ENCODE measurements around the gene BHLHE41.
A peak's percentile ranks its signal among the peaks of the same experiment; 100 is the strongest.

Gene BHLHE41

DNA sequence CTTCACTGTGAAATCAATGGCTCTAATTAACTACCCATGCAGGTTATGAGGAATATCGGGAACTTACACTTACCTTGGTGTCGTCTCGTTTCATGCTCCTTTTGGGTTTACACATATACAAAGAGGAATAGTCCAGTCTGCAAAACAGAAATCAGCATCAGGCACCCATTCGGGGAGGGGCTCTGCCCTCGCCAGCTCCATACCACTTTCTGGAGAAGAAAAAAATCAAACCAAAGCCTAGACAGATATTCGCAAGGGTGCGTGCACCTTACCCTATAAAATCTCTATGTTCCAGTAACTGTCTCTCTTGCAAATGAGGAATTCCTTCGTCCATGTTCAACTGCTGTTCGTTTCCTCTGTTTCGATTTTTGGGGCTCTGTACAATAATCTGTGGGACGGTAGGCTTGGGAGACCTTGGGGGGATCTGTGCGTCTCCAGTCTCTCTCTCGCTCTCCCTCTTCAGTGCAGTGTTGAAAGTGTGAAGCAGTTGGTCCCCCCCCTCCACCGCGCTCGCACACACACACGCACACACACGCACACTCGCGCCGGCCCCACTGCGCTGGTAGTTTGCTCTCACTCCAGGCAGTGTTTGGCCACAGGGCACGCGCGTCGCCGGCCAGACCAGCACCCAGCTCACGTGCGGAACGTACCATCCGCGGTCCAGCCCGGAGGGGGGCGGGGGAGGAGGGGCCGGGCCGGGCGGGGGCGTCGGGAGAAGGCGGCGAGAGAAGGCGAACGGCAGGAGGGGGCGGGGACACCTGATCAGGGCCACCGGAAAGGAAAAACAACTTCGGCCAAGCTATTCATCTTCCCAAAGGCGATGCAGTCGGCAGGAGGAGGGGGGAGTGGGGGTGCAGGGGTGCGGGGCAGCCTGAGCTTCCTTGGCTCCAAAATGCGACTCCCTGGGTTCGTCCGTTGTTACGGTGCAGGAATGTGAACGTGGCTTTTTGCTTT is at the start of gene BHLHE41:
Gene BHLHE41 (minus strand): TSS at position 592 of the 954 bp plus-strand sequence. CDS start 258 bp downstream, at position 334.
- Histone ChIP-seq H3K36me3 (ENCODE audit: control insufficient read depth, insufficient read depth, low read length) (no peaks in the 10 kb centered on the region), H3K4me1 (ENCODE audit: control insufficient read depth, insufficient read depth, low read length) (peaks cover 13% of the 10 kb centered on the region), H3K27me3 (ENCODE audit: control insufficient read depth, insufficient read depth, low read length) (no peaks in the 10 kb centered on the region), H3K4me3 (ENCODE audit: low read length) (peak within 1 kb of the TSS; percentile 70), H3K9ac (ENCODE audit: low read length) (peak within 1 kb of the TSS; percentile 79), H3K27ac (ENCODE audit: low read depth, low read length) (peak within 1 kb of the TSS; percentile 86)

DNA sequence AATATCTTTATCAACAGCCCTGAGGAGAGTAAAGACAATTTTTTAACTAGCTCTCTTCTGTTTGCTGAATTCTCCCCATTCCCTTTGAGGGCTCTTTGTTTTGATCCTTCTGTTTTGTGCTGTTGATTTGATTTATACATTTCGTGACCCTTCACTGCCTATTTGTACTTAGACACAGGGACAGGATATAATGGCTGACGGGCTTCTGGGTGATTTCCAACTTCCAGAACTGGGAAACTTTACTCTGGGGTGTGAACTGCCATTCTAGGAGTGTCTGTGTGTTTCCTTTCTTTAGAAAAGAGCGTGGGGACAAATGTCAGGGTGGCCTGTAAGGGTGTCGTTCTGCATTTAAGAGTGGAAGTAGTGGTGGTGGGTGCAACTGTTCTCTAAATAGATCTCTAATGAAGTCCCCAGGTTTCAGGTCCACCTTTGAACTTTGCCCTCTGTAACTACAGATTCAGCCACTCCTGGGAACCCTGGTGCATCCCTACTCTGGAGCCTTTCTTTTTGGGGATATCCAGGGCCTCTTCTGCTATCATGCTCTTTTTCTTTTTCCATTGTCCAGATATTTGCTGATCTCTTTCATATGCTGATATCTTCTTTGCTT is 48.2 kb upstream of the BHLHE41 start:
- no peak overlapping the region for H3K27ac ChIP-seq (ENCODE audit: low read depth, low read length)
- no peak overlapping the region for H3K4me3 ChIP-seq (ENCODE audit: low read length)
- H3K27me3 ChIP-seq (ENCODE audit: control insufficient read depth, insufficient read depth, low read length): no peaks in the 10 kb centered on the region
- H3K9ac ChIP-seq (ENCODE audit: low read length): no peak overlapping the region
- H3K36me3 ChIP-seq (ENCODE audit: control insufficient read depth, insufficient read depth, low read length): no peaks in the 10 kb centered on the region
- H3K4me1 ChIP-seq (ENCODE audit: control insufficient read depth, insufficient read depth, low read length): no peaks in the 10 kb centered on the region

GRCh38 chr12:26172539-26172938 is 47.7 kb upstream of the BHLHE41 start:
- H3K27me3 ChIP-seq (ENCODE audit: control insufficient read depth, insufficient read depth, low read length): no peaks in the 10 kb centered on the region
- H3K4me1 ChIP-seq (ENCODE audit: control insufficient read depth, insufficient read depth, low read length): no peaks in the 10 kb centered on the region
- no peaks in the 10 kb centered on the region for H3K36me3 ChIP-seq (ENCODE audit: control insufficient read depth, insufficient read depth, low read length)
- H3K9ac ChIP-seq (ENCODE audit: low read length): no peak overlapping the region
- H3K27ac ChIP-seq (ENCODE audit: low read depth, low read length): no peak overlapping the region
- H3K4me3 ChIP-seq (ENCODE audit: low read length): no peak overlapping the region

GRCh38 chr12:26172013-26172412 is 47.2 kb upstream of the BHLHE41 start:
- H3K9ac ChIP-seq (ENCODE audit: low read length): no peak overlapping the region
- no peaks in the 10 kb centered on the region for H3K36me3 ChIP-seq (ENCODE audit: control insufficient read depth, insufficient read depth, low read length)
- no peaks in the 10 kb centered on the region for H3K27me3 ChIP-seq (ENCODE audit: control insufficient read depth, insufficient read depth, low read length)
- no peaks in the 10 kb centered on the region for H3K4me1 ChIP-seq (ENCODE audit: control insufficient read depth, insufficient read depth, low read length)
- no peak overlapping the region for H3K27ac ChIP-seq (ENCODE audit: low read depth, low read length)
- H3K4me3 ChIP-seq (ENCODE audit: low read length): no peak overlapping the region

- H3K27me3 ChIP-seq (ENCODE audit: control insufficient read depth, insufficient read depth, low read length): no peaks in the 10 kb centered on the region
Measured at GRCh38 chr12:26164118-26164517, 39.3 kb upstream of the BHLHE41 start.

GRCh38 chr12:26162905-26163304 is 38.1 kb upstream of the BHLHE41 start:
- Histone ChIP-seq H3K36me3 (ENCODE audit: control insufficient read depth, insufficient read depth, low read length) (no peaks in the 10 kb centered on the region), H3K9ac (ENCODE audit: low read length) (no peak overlapping the region), H3K27ac (ENCODE audit: low read depth, low read length) (no peak overlapping the region), H3K4me3 (ENCODE audit: low read length) (no peak overlapping the region), H3K27me3 (ENCODE audit: control insufficient read depth, insufficient read depth, low read length) (no peaks in the 10 kb centered on the region), H3K4me1 (ENCODE audit: control insufficient read depth, insufficient read depth, low read length) (no peaks in the 10 kb centered on the region)

More at GRCh38 chr12:26164118-26164517, 39.3 kb upstream of the BHLHE41 start:
- no peaks in the 10 kb centered on the region for H3K4me1 ChIP-seq (ENCODE audit: control insufficient read depth, insufficient read depth, low read length)
- H3K4me3 ChIP-seq (ENCODE audit: low read length): no peak overlapping the region
- no peak overlapping the region for H3K27ac ChIP-seq (ENCODE audit: low read depth, low read length)
- no peak overlapping the region for H3K9ac ChIP-seq (ENCODE audit: low read length)
- no peaks in the 10 kb centered on the region for H3K36me3 ChIP-seq (ENCODE audit: control insufficient read depth, insufficient read depth, low read length)

DNA sequence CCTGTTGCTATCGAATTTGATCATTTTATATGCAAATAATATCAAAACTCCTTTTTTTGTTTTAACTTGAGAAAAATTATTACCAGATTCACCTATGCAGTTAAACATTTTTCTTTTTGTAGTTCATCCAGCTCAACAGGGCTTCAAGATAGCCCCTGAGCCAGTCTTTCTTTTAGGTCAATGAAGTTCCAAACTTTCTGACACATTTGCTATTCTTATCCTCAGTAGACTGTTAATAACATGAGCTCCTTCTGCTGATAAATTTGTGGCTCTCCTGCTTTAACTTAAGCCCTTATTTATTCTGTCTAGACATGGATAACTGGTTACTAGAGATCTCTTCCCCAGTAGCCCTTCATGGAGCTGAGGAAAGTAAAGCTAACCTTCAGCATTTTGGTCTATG is 37.3 kb upstream of the BHLHE41 start:
- no peak overlapping the region for H3K27ac ChIP-seq (ENCODE audit: low read depth, low read length)
- no peaks in the 10 kb centered on the region for H3K27me3 ChIP-seq (ENCODE audit: control insufficient read depth, insufficient read depth, low read length)
- H3K36me3 ChIP-seq (ENCODE audit: control insufficient read depth, insufficient read depth, low read length): no peaks in the 10 kb centered on the region
- no peak overlapping the region for H3K4me3 ChIP-seq (ENCODE audit: low read length)
- H3K4me1 ChIP-seq (ENCODE audit: control insufficient read depth, insufficient read depth, low read length): no peaks in the 10 kb centered on the region
- no peak overlapping the region for H3K9ac ChIP-seq (ENCODE audit: low read length)

DNA sequence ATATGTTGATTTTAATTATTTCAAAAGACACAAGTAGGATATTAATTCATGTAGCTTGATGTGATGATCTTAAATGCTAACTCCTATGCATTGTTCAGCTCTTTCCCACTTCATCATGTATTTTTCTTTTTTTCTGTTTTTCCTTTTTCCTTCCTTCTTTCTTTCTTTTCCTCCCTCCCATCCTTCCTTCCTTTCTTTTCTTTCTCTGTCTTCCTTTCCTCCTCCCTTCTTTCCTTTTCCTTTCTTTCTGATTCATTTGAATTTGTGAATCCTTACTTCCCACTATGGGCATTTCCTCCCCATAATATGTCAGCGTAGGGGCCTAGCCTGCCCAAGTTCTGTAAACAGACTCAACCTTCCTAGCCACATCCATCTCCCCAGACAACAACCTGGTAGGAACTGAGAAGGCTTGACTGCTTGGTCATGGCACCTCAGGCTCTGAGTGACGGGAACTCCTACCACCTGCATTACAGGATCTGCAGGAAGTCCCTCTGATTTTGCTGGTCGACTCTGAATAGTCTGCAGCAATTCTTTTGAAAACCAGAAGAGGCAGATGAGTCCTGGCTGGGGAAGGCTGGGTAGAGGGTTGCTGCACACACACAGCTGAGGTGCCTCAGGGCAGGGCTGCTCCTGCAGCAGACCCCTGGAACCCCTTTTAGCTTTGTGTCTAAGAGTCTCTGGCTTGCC is 33.4 kb upstream of the BHLHE41 start:
- H3K27ac ChIP-seq (ENCODE audit: low read depth, low read length): no peak overlapping the region
- no peak overlapping the region for H3K4me3 ChIP-seq (ENCODE audit: low read length)
- H3K4me1 ChIP-seq (ENCODE audit: control insufficient read depth, insufficient read depth, low read length): peaks cover 7% of the 10 kb centered on the region
- no peaks in the 10 kb centered on the region for H3K36me3 ChIP-seq (ENCODE audit: control insufficient read depth, insufficient read depth, low read length)
- no peaks in the 10 kb centered on the region for H3K27me3 ChIP-seq (ENCODE audit: control insufficient read depth, insufficient read depth, low read length)
- H3K9ac ChIP-seq (ENCODE audit: low read length): no peak overlapping the region

- no peak overlapping the region for H3K27ac ChIP-seq (ENCODE audit: low read depth, low read length)
- H3K4me1 ChIP-seq (ENCODE audit: control insufficient read depth, insufficient read depth, low read length): peaks cover 11% of the 10 kb centered on the region
- no peaks in the 10 kb centered on the region for H3K27me3 ChIP-seq (ENCODE audit: control insufficient read depth, insufficient read depth, low read length)
- H3K36me3 ChIP-seq (ENCODE audit: control insufficient read depth, insufficient read depth, low read length): no peaks in the 10 kb centered on the region
- no peak overlapping the region for H3K4me3 ChIP-seq (ENCODE audit: low read length)
- H3K9ac ChIP-seq (ENCODE audit: low read length): no peak overlapping the region
Measured at GRCh38 chr12:26157001-26157400, 32.2 kb upstream of the BHLHE41 start.

DNA sequence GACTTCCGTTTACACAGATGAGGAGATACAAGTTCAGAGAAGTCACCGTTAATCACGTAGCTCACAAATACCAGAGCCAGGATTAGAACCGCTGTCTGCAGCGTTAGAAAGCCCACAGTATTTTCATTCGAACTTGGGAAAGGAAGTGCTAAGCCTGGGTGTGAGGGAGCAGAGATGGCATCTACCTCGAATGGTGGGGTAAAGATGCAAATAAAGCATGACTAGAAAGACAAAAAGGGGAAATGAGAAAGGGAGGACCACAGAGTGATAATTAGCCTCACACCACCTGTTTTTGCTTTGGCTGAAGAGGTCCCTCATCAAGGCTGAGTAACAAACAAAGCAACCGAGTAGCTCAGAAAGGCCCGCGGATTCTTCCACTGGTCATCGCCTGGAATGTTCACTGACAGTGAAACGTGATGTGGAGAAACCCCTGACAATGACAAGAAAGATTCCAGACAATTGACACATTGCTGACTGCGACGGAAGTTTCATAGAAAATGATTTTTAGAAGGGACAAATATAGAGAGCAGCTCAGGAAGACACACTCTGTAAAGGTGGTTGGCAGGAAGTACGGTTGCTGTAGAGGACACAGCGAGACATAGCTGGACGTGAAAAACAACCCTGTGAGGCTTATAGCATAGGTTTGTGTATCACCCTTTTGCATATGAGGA is 31.5 kb upstream of the BHLHE41 start:
- Histone ChIP-seq H3K27ac (ENCODE audit: low read depth, low read length) (no peak overlapping the region), H3K4me3 (ENCODE audit: low read length) (no peak overlapping the region), H3K9ac (ENCODE audit: low read length) (no peak overlapping the region), H3K4me1 (ENCODE audit: control insufficient read depth, insufficient read depth, low read length) (peaks cover 11% of the 10 kb centered on the region), H3K36me3 (ENCODE audit: control insufficient read depth, insufficient read depth, low read length) (no peaks in the 10 kb centered on the region), H3K27me3 (ENCODE audit: control insufficient read depth, insufficient read depth, low read length) (no peaks in the 10 kb centered on the region)

DNA sequence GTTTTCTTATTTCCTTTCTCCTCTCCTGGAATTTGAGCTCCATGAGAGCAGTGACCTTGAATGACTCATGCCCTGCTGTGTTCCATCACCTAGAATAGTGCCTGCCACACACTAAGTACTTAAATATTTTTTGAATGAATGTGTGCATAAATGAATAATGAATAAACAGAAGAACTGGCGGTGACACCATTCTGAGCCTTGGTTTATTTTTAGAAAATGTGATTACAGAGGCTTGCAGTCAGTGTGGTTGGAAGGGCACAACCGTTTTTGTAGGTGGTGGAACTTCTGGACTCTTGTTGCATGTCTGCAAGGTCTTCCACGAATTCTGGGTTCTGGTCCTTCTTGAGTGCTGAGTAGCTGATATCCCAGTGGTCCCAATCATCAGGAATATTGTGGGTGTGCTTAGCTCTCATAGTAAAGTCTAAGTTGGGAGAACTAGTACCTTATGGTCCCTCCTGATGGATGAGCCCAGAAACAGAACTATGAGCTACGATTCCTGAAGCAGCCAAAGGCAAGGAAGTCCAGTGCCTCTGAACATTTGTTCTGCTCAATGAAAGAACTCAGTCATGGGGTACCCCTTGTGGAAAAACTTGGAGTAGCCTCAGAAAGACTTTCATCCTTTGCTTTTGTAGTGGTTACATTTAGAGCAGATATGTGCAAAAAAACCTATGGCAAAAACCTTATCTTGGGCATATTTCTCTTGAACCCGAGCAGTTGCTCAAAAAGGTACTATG is 28.8 kb upstream of the BHLHE41 start:
- H3K27me3 ChIP-seq (ENCODE audit: control insufficient read depth, insufficient read depth, low read length): no peaks in the 10 kb centered on the region
- H3K9ac ChIP-seq (ENCODE audit: low read length): no peak overlapping the region
- H3K4me3 ChIP-seq (ENCODE audit: low read length): no peak overlapping the region
- peaks cover 11% of the 10 kb centered on the region for H3K4me1 ChIP-seq (ENCODE audit: control insufficient read depth, insufficient read depth, low read length)
- H3K27ac ChIP-seq (ENCODE audit: low read depth, low read length): no peak overlapping the region
- H3K36me3 ChIP-seq (ENCODE audit: control insufficient read depth, insufficient read depth, low read length): no peaks in the 10 kb centered on the region
